Measurements from ENCODE around the gene CTNND1. TPM values are rescaled to one million over a fixed set of nuclear protein-coding genes. Genes with fewer than 3 reads are reported as not detected.
A peak's percentile ranks its signal among the peaks of the same experiment; 100 is the strongest.

Gene CTNND1
- total RNA-seq, 1 donor from 2014 or later = 112 TPM

GRCh38 chr11:57763568-57763967, 2.0 kb downstream of the CTNND1 start:
- no peak for DNase-seq (ENCODE audit: low read depth)
- peak overlapping the region; percentile 65 for H3K4me3 ChIP-seq (ENCODE audit: low read depth, low read length)
- TF ChIP-seq CTCF (conservative IDR thresholded peaks at IDR 0.05; ENCODE audit: low read depth, low read length) = peak; percentile 50

- DNase-seq (ENCODE audit: low read depth) = no peak
- TF ChIP-seq CTCF (conservative IDR thresholded peaks at IDR 0.05; ENCODE audit: low read depth, low read length) = no peak
- peak overlapping the region; percentile 65 for H3K4me3 ChIP-seq (ENCODE audit: low read depth, low read length)
Observed at GRCh38 chr11:57764021-57764420, 2.4 kb downstream of the CTNND1 start.

- H3K4me3 ChIP-seq (ENCODE audit: low read depth, low read length) = peak overlapping the region; percentile 65
- DNase-seq (ENCODE audit: low read depth) = no peak
- no peak for TF ChIP-seq CTCF (conservative IDR thresholded peaks at IDR 0.05; ENCODE audit: low read depth, low read length)
Observed at GRCh38 chr11:57764566-57764965, 3.0 kb downstream of the CTNND1 start.

GRCh38 chr11:57764972-57765371, 3.4 kb downstream of the CTNND1 start:
- TF ChIP-seq CTCF (conservative IDR thresholded peaks at IDR 0.05; ENCODE audit: low read depth, low read length) = no peak
- H3K4me3 ChIP-seq (ENCODE audit: low read depth, low read length) = peak overlapping the region; percentile 65
- no peak for DNase-seq (ENCODE audit: low read depth)

- no peak overlapping the region for H3K4me3 ChIP-seq (ENCODE audit: low read depth, low read length)
- no peak for DNase-seq (ENCODE audit: low read depth)
- no peak for TF ChIP-seq CTCF (conservative IDR thresholded peaks at IDR 0.05; ENCODE audit: low read depth, low read length)
Observed at GRCh38 chr11:57770793-57771192, 9.2 kb downstream of the CTNND1 start.

- TF ChIP-seq CTCF (conservative IDR thresholded peaks at IDR 0.05; ENCODE audit: low read depth, low read length) = no peak
- no peak for DNase-seq (ENCODE audit: low read depth)
Observed at GRCh38 chr11:57771365-57771764, 9.8 kb downstream of the CTNND1 start.

GRCh38 chr11:57772562-57772961, 11.0 kb downstream of the CTNND1 start:
- TF ChIP-seq CTCF (conservative IDR thresholded peaks at IDR 0.05; ENCODE audit: low read depth, low read length) = no peak
- H3K4me3 ChIP-seq (ENCODE audit: low read depth, low read length) = no peak overlapping the region
- DNase-seq (ENCODE audit: low read depth) = no peak

More at GRCh38 chr11:57771365-57771764, 9.8 kb downstream of the CTNND1 start:
- no peak overlapping the region for H3K4me3 ChIP-seq (ENCODE audit: low read depth, low read length)

Measured in epithelial cell of proximal tubule (primary cell).